Activated T-cell treated with anti-CD3 and anti-CD28 coated beads, Interleukin-2, amount 50 U/mL, for 48 hours (primary cell): ENCODE results near the gene LTBP1.

Experiments
- DNase-seq, 2 experiments: peaks; one replicate each; pipeline ENCODE4 v3.0.0-alpha.2; 2020

LTBP1 gene

DNA sequence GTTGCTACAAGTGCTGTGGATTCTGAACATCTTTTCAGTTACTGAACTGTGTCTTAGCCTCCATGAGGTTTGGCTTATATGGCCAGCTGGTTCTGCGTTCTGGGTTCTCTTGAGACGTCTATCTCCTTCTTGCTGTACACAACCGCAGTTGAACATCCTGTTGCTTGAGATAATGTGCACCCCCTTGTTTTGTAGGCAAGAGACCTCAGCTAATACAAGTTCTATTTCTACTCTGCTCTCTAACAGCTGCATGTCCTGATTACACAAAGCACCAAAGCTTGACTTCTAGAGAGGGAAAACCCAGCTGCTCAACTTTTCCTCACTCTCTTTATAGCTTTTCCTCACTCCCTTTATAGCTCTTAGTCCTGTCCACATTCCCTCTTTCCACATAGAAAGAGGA lies 176.0 kb downstream of the LTBP1 start:
- no peak for DNase-seq

DNA sequence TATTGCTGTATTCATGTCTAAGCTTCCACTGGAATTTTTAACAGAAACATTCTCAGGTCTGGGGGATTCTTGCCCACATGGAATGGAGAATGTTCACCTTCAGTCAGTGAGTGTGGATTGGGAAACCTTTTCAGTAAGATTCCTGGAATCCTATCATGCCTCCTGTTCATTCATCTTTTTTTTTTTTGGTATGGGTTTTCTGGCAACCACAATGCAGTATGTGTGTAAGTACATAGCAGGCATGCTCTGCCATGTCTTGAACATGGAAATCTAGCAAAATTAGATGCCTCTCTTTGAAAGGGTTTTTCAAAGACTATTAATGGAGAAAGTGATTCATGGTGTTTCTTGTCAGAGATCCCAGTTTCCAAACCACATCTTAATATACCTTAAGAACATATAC lies 176.5 kb downstream of the LTBP1 start:
- DNase-seq: no peak

DNA sequence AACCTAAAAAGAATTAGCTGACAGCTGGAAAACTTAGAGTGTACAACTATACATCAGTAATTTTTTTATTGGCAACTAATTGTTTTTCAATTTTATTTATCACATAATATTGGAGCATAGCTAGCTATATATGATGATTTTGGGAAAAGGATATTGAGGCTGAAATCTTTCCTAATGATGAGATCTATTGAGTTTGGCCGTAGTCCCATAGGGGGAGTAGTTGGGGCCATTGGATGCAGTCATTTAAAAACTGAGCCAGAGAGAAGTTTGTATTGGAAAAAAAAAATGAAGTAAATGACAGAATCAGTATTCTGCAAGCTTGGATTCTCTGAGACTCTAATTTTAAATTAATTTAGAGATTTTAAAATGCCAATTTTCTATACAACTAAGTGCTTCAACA lies 179.8 kb downstream of the LTBP1 start:
- no peak for DNase-seq

DNA sequence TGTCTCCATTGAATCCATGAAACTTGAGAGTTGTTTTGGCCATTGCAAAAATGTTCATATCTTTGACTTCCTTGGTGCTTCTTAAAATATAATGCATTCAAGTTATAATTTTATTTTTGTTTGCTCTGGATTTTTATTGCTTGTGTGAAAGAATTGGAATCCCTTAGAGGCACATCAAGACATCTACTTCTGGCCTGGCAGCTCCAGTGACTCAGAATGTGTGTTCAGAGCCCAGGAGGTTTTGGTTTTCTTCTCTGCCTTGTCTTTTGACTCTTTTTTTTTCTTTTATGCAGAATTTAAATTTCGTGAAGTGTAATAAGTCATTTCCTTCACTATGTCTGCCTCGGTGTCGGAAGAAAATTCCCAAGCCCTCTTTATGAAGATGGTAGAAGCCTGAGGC lies 180.2 kb downstream of the LTBP1 start:
- DNase-seq: no peak

DNA sequence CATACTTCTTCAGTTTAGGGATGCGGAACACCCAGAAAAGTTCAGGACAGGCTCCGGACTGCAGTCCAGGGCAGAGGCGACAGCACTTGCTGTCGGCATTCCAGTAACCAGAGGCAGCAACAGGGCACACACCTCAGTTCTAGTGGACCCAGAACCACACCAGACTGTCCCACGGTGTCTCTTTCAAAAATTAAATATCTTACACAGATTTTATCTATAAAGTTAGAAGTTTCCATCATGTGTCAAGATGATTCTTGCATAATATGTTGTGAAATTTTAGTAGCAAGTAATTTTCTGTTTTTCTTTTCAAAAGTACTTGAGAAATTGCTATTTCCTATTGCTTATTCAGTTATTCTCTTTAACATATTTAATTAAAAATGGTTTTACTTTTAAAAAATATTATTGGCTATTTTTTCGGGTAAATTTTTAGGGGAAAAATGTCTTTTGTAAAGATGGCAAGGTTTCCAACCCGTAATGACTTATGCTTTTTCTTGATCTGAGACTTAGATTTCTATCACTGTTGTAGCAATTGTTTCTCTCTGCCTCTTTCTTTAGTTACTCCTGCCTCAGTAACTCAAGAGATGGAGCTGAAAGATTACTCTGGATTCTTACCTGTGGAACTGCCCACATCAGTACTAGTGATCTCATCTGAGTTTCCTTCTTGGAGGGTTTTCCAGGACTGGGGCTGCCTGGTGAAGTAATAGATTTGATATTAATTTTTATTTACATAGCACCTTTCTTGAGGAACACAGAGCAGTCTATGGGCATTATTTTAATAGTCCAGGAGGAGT lies 182.7 kb downstream of the LTBP1 start:
- no peak for DNase-seq

DNA sequence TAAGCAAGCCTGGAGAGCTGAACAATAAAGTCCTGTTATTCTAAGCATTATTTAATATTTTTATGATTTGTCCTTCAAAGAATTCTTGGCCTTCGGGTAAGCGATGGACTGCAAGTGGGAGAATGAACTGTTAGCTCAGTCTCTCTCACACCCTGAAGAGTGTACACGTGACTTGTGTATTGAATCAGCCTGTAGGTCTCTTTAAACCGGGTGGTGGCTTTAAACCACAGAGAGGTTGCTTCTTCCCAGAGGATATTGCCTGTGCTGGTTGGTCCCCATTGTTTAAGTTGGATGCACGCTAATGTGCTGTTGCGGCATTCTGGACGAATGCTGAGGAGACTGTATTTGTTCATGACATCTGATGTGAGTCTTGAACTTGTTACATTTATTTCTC lies 183.3 kb downstream of the LTBP1 start:
- no peak for DNase-seq

DNA sequence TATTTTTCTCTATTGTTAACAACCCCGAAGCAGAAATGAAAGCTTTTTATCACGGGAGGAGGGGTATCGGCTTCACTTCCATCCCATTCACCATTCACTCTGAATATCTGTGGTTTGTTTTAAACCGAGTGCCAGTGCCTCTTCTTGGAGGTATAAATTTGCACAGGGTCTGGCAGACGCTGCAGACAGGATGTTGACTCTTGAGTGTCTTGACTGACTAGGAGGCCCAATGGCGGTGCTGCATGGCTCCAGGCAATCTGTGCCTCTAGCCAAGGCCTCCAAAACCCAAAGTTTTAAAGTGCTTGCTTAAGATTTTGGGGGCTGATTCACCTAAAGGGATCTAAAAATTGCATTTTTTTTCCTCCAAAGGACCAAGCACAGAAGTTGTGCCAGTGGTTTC lies 183.8 kb downstream of the LTBP1 start:
- DNase-seq: no peak

DNA sequence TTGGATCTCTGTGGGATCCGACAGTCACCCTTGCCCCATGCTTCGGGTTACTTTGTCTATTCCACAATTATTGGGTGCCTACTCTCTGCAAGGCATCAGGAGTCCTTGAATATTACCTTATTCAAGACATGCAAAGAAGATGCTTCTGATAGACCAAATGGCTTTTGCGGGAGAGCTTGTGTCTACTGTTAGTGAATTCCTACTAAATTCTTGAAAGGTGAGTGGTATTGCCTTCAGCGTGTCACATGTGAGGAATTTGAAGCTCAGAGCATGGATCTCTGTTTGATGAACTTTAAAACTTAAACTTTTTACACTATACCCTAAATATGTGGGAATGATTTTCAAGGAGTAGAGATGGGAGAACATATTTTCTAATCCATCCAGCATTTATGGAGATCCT lies 184.4 kb downstream of the LTBP1 start:
- no peak for DNase-seq

DNA sequence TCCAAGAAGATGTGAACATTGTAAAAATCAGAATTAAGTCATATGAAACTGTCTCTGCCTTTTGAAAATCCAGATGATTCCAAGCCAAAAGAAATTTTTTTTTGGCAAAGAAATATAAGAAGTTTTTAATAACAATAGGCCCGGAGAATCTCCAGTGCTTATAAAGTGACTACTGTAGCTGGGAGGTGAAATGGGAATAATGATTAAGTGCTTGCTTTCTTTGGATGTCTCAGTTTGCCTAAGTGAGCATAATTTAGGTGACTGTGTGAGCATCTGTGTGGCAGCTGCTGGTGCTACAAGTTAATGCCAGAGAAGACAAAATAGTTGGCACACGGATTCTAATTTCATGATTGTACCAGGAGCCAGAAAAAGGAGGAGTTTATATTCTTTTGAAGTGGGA lies 185.0 kb downstream of the LTBP1 start:
- DNase-seq: no peak

DNA sequence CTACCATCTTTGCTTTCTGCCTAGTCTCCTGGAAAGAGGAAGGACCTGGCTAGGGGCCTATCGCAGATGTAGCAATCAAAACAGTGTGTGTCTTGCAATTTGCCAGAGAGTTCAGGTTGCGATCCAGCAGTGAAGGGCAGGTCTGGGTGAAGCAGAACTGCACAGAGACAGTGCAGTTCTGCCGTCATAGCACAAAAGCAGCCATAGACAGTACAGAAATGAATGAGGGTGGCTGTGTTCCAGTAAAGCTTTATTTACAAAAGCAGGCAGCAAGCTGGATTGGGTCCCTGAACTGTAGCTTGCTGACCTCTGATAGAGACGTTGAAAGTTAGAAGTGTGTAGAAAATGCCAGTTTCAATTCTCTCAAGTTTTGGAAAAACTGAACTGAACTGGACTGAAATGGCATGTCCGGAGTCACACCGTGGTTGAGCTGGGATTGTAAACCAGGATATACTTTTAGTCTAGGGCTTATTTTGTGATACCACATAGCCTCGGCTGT lies 186.8 kb downstream of the LTBP1 start:
- DNase-seq: no peak

DNA sequence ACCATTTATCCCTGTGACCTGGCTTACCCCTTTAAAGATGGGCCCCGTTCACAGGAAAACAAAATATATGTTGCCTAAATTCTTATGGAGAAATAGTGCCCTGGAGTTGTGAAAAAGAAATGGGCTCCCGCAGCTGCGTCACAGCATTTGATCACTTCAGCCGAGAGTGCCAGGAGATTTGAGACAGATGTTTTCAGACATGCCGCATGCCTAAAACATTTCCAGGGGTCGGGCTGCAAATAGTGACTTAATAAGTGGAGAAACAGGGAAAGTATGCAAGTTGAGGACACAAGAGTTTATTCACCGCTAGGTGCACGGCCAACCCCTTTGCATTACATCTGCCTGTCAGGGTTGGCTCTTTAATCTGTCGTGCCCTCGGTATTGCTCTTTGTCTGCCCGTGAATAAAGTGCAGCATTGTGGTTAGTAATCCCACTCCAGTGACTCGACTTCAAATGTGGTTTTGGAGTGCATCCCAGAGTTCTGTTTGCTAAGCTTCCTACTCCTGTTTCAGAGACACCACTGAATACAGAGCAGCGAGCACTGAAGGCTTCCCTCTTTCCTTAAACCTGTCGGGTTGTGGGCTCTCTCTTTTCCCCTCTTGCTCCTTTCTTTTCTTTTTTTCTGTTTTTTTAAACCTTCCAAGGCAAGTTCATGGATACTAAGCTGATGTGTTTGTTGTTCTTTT lies 187.5 kb downstream of the LTBP1 start:
- DNase-seq: no peak

DNA sequence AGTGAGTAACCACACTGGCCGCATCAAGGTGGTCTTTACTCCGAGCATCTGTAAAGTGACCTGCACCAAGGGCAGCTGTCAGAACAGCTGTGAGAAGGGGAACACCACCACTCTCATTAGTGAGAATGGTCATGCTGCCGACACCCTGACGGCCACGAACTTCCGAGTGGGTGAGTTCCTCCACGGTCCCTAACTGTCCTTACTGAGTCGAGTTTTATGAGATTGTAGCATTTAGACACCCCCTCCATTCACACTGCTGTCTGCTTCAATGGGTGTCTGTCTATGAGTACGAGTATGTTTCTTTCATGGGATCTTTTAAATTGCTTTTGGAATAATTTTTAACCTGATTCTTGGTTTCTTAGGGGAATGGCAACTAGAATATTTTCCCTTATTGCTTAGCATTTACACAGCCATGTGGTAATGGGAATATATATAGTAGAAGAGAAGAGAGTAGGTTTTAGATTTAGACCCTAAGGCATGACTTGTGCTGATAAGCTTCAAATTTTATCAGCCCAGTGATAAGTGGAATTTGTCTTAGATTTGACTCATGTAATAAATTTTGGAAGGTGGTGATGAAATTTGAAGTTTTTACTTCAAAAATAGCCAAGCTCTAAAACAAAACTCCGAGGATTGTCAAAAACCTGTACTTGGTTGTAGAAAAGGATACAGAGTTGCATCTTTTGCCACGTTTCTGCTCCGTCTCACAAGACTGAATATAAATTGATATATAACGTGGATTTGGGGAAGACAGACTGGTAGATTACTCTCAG lies 188.2 kb downstream of the LTBP1 start:
- DNase-seq: no peak

DNA sequence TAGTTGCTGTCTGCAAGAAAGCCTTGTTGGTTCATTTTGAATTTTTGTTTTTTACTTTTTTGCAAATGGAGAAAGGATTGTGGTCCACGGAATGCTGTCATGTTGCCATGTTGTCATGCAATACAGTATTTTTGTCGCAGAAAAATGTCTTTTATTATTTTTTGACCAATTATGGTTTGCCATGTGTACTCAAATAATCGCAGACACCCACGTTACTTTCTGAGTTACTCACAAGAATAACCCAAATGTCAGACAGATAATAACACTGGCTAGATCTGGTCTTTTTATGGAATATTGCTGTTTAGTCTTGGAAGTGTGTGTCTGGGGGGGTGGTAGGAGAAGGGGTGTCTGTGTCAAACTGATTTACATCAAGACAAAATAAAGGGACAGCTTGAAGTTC lies 188.9 kb downstream of the LTBP1 start:
- DNase-seq: no peak

DNA sequence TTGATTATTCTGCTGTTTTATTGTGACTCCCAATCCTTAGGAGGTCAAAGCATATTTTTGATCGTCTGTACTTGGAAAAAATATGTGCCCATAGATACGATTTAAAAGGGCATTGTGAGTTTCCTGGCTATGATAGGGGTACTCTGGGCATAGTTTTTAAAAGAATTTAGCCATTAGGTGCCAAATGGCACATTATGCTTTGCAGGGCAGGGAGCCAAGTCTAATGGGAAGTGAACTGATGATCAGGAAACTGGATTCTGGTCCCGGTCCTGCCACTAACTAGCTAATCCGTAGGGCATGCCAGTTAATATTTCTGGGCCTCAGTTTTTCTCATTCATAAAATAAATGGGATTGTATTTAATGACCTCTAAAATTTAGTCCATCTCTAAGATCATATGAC lies 189.3 kb downstream of the LTBP1 start:
- no peak for DNase-seq

DNA sequence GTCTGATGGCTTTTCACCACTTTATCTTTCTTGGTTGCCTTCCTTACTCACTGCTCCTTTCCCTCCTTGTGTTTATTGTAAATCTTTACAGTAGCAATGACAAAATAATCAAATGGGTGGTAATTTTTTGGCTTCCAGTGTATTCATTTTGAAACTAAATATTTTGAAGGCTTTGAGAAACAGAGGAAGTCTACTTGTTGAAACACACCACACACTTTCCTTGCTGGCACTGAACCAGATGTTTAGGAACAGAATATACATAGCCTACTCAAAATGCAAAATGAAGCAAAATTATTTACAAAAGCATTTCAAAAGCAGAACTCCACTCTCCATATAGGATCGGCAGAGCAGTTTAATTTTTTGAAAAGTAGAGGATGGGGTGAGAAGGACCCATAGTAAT lies 189.8 kb downstream of the LTBP1 start:
- DNase-seq: no peak

DNA sequence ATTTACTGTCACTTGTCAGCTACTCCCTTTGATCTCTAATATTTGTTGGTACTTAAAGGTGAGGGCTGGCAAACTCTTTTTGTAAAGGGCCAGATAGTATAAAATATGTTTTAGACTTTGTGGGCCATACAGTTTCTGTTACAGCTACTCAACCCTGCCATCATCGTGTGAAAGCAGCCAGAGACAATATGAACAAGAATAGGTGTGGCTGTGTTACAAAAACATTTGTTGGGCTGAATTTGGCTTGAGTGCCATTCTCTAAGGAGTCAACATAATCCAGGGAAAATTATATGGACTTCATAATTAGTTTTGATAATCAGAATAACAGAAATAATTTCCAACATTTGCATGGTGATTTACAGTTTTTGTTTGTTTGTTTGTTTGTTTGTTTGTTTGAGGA lies 190.6 kb downstream of the LTBP1 start:
- no peak for DNase-seq

DNA sequence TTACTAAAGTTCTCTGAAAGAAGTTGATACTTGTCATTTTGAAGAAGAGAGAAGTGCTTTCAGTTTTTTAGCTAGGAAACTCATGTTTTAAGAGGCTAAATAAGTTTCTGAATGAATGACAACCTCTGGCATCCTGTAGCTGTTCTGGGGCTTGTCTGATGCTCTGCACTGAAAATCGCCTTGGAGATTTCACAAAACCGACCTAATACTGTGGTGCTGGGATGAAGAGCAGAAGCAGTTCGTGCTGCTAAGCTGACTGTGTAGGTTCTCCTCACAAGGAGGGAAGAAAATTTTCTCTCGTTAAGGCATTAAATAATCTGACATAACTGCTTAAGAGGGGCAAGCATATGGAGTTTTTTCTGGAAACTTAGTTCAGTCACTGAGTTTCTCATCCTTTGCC lies 193.2 kb downstream of the LTBP1 start:
- DNase-seq: no peak

DNA sequence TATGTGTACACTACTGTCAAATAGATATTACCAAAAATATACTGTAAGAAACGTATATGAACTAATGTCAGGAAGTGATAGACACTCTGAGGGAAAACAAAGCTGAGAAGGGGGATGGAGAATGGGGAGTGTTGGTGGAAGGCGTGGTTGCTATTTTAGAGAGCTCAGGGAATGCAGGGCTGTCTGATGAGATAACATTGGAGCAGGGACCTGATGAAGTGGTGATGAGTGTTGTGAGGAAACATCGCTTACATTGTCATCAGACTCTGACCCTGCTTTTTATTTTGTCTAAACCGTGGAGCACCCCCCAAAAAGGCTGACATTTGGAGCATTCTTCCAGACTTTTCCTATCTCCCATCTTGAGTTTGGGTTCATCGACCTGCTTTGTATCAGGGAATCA lies 194.7 kb downstream of the LTBP1 start:
- no peak for DNase-seq

DNA sequence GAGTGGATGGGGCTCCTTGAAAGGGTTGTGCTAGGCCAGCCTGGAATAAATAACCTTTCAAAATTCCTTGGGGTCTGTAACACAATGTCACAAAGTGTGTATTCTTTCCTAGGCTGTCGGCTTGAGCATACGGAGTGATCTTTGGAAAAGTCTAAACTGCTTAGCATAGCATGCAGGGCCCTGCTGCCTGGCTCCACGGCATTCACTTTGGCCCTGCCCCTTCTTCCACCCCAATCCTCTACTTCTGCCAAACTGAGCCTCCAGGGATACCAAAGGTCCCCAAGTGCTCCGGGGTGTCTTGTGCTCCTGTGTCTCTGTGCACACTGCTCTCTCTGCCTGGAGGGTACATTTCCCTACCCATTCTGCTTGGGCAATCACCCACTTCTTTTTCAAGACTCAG lies 196.1 kb downstream of the LTBP1 start:
- DNase-seq: no peak

DNA sequence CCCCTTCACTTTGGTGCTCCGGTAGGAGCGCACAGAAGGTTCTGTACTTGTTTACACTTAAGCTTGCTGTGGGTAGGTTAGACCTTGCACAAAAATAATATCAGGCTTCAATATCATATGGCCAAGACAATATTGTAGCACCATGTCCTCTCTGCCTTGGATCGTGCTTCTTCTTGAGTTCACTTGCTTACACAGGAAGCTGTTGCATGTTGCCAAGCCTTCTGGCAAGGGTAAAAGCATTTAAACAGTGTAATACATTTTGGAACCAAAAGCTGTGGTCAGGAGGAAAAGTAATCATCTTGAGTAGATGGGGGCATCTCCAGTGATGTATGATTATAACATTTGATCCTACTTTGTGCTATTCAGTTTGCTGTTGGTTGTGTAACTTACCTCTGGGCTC lies 197.5 kb downstream of the LTBP1 start:
- DNase-seq: no peak

DNA sequence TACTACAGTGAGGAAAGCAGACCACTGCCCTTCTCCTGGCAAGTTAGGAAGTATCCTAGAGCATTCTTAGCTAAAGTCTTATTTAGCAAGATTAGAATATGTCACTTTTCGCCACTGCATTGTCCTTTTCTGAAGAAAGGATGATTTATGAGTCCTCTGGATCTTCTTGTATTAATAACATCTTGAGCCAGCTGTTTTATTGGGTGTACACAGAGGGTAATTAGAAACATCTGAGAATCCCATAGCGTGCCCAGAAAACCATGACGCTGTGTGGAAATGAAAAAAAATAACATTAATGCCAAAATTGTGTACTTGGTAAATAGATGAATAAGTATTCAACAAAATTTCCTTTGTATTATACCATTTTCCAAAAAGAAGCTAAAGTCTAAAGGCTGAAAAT lies 198.7 kb downstream of the LTBP1 start:
- no peak for DNase-seq

DNA sequence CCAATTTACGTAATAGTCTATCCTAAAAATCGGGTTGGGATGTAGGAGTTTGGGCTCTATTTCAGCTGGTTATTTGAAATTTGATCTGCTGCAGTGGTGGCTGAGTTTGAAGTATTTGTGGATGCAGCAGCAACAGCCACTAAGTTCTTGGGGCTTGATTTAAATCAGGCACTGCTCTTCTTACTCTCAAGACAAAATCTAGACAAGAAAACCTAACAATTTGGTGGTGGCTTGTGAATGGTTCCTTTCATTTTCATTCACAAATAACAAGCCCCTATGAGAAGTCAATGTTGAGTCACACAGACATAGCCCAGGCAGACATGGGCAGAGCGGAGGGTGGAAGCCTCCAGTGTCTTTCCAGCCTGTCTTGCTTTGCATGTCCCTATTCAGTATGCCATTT lies 199.3 kb downstream of the LTBP1 start:
- DNase-seq: no peak

DNA sequence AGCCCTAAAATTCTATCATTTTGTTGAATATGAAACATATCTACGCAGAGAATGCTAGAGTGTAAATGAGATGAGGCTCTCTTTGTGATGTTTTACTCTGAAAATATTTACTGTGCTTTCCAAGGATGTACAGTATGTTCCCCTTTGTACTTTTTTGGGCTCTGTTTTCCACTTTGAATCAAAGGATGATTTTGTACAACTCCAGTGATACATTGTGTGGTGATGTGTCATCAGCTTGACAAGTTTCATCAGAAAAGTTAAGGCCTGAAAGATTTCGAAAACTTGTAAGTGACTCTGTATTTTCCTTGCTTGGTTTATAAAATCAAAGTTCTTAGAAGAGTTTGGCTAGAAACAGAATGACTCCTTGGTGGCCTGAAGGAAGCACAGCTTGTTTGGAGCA lies 206.3 kb downstream of the LTBP1 start:
- no peak for DNase-seq

DNA sequence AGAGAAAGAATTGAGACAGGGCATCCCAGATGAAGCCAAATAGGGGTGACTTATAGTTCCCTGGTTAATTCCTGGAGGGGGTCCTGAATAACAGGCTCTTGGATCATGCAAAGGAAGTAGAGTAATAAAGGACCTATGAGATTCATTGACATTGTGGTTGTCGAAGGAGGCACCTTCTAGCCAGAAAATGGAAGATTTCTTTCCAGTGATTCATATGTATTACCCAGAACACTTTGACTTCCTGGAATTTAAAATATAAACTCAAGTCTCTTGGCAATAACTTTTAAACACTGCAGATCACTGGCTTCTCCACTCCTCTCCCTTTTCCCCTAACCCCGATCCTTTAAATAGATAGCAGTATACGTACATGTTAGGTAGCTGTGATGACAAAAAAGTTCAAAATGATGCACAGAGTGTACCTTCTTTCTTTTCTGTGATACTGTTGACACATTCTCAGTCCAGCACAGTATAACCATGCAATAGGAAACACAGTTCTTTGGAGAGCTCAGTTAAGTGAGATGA lies 211.8 kb downstream of the LTBP1 start:
- DNase-seq: no peak
